NCI-H2227 treated with DMSO at 0.1 percent for 48 hours (cell line): Measurements from ENCODE around the gene TSPAN10.
"Not testable (repeated sequence)": the region's sequence is repeated elsewhere in the genome, so short reads cannot be mapped to it uniquely, and the experiment has no call there.

Source experiments
- DNase-seq: peaks from one replicate; lab custom pipeline; 2025; lab: John Stamatoyannopoulos, UW

Gene TSPAN10

GRCh38 chr17:81664051-81664470, 27.1 kb downstream of the TSPAN10 start:
- DNase-seq: no peak

GRCh38 chr17:81665205-81666091, 28.5 kb downstream of the TSPAN10 start:
- peak; percentile 48 for DNase-seq

DNA sequence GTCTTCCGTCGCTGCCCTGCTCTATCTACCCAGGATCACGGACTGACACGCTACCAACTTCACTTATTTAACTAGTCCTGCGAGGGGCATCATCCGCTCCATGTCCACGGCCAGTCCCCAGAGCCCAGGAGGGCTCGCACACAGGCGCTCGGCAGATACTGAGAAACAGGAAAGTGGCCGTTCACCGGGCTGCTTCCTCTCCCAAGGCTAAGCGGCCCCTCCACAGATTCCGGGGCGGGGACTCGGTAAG, 29.0 kb downstream of the TSPAN10 start:
- no peak for DNase-seq

- peak; percentile 89 for DNase-seq
Measured at GRCh38 chr17:81666342-81667191, 29.6 kb downstream of the TSPAN10 start, which contains the start of the genes CCDC137 and OXLD1. CCDC137 (plus strand) TSS chr17:81666737; CDS start chr17:81666767, 30 bp downstream. OXLD1 (minus strand) TSS chr17:81666605; CDS start chr17:81666577, 28 bp downstream.

GRCh38 chr17:81667754-81668153, 30.8 kb downstream of the TSPAN10 start:
- no peak for DNase-seq

- DNase-seq: no peak
Measured at GRCh38 chr17:81672504-81672903, 35.5 kb downstream of the TSPAN10 start.

- no peak for DNase-seq
Measured at GRCh38 chr17:81672954-81673353, 36.0 kb downstream of the TSPAN10 start.

DNA sequence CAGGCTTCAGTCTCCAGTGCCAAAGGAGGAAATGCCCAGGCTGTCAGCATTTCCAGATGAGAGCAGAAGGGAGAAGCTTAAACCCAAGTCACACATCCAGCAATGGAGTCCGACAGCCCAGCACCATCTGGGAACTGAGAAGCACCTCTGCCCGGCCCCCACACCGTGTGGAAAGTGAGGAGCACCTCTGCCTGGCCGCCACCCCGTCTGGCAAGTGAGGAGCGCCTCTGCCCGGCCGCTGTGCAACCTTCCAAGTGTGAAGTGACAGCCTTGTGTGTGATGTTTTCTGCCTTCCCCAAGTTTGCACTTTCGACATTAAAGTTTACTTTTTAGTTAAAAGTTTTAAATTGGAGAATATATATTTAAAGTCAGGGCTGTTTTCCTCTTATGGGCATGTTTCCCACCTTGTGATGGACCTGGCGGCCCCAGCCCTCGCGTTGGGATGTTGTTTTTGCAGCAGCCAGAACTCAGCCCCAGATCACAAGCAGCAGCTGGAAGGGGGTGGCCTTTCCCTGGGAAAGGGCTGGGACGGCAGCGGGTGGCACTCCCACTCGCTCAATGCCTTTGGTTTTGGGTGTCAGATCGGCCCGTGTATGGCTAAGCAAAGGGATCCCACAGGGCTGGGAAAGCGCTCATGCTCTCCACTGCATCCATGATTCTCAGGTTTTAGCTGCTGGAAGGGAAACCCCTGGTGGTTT, 36.7 kb downstream of the TSPAN10 start:
- no peak for DNase-seq

DNA sequence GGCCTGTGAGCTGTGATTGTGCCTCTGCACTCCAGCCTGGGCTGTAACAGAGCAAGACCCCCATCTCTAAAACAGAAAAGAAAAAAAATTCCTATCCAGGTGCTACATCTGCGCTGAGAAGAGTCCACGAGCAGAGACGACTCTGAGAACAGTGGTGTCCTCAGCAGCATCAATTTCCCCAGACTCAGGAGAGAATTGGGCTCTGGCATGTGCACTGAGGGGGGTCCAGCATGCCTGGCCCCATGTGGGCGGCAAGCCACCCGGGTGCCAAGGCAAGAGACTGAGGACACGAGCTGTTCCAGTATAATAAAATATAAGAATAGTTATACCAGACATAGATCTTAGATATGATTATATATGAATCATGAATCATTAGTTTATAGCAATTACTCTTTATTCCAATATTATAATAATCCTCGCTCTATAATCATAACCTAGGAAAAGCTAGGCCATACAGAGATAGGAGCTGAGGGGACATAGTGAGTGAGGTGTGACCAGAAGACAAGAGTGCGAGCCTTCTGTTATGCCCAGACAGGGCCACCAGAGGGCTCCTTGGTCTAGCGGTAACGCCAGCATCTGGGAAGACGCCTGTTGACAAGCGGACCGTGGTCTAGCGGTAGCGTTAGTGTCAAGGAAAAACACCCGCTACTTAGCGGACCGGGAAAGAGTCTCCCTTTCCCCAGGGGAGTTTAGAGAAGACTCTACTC, 38.7 kb downstream of the TSPAN10 start:
- DNase-seq: not testable (repeated sequence)

DNA sequence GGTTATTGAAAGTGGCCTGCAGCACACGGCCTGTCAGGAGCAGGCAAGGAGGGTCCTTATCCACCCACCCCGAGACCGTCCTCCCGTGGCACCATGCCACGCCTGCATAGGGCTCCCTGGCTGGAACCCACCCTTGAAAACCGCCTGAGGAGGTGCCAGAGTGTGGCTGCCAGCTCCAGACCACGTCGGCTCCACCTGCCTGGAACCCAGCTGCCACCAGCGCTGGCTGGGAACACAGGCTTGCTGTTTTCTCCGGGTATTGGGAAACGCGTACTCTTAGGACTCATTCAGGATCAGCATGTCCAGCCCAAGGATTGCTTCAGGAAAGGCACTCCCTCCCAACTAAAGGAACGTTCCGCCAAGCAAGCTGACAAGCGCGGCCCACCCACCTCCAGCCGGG, 39.9 kb downstream of the TSPAN10 start:
- no peak for DNase-seq

DNA sequence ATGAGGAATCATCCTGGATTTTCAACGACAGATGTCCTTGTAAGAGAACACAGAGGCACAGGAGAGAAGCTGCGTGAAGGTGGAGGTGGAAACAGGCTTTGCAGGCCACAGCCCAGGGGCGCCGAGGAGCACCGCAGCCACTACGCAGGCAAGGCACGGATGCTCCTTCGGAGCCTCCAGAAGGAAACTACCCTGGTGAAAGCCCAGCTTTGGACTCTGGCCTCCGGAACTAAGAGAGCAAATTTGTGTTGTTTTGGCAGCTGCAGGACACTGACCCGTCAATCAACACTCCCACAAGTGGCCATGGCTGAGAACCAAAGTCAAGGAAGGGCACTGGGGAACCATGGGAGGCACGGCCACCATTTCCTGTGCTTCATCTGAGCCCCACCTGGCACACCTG, 43.2 kb downstream of the TSPAN10 start:
- no peak for DNase-seq

GRCh38 chr17:81681672-81682071, 44.7 kb downstream of the TSPAN10 start:
- no peak for DNase-seq

DNA sequence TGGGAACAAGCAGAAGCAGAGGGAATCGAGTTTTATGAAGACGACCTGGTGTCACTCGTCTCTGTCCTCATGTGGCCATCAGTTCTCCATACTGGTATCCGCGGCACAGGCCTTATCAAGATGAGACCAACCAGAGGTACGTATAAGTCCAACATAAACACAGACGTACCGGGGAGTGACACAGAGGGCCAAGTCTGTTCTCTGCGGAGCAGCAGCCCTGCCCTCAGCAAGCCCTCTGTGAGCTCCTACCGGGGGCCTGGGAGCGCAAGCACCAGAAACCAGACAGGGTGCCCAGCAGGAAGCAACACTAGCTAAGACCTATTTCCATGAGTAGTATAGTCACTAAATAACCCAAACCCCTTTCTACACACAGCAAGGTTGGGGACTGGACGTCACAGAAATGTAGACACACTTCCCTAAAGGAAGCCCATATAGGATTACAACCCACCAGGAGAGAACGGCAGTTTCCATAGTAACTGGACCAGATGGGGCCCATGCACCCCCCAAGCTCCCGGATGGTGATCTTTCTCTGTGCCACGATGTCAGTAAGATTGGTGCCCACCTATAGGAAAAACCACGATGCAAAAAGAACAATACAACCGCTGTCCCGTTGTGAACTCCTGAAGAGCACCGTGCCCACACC, 45.7 kb downstream of the TSPAN10 start:
- DNase-seq: peak; percentile 23

- DNase-seq: no peak
Measured at GRCh38 chr17:81683208-81683583, 46.2 kb downstream of the TSPAN10 start.

GRCh38 chr17:81683584-81684441, 46.8 kb downstream of the TSPAN10 start, which contains the start of the genes ARL16 and HGS:
ARL16 (minus strand) TSS chr17:81683797; CDS start chr17:81683753, 44 bp downstream.
HGS (plus strand) TSS chr17:81684011; CDS start chr17:81684067, 56 bp downstream.
- DNase-seq: peak; percentile 98

GRCh38 chr17:81684442-81684911, 47.5 kb downstream of the TSPAN10 start:
- DNase-seq: no peak

DNA sequence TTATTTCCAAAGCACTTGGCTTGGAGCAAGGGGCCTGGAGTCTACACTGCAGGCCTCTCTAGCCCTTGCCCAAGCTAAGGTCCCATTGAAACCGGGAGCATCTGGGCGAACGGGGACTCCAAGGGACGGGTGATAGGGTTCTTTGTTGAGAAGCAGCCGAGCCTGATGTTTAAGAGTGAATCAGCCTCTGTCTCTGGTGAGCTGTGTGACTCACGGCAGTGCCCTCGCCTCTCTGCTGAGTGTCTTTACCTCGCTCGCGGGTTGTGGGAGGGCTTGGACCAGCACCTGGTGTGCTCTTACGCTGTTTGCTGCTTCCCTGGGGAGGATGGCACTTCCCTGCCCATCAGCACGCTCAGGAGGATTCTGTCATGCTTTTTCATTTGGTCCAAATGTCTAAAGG, 48.1 kb downstream of the TSPAN10 start:
- DNase-seq: no peak

- no peak for DNase-seq
Measured at GRCh38 chr17:81686614-81687013, 49.6 kb downstream of the TSPAN10 start.

- no peak for DNase-seq
Measured at GRCh38 chr17:81687770-81688541, 51.0 kb downstream of the TSPAN10 start.
